ENCODE results near the gene ZNF528.

Gene ZNF528

DNA sequence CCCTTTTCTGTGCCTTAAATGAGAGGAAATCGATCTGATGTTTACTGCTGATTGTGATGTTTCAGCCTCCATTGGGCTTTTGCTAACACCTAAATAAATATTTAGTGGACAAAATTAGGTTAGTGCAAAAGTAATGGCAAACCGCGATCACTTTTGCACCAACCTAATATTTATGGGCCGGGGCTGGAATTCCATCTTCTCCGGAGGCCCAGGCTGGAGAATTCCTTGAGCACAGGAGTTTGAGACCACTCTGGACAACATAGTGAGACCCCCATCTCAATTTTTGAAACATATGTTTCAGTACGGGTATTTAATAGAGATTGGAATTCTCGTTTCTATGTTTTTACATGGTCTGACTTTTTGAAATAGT lies 27.3 kb upstream of the ZNF528 start:
- TF ChIP-seq TCF12 (IDR thresholded peaks at IDR 0.05; ENCODE audit: low read depth) = no peak
- no peak for TF ChIP-seq EGR1 (IDR thresholded peaks at IDR 0.05)
- TF ChIP-seq, protein P1, sequence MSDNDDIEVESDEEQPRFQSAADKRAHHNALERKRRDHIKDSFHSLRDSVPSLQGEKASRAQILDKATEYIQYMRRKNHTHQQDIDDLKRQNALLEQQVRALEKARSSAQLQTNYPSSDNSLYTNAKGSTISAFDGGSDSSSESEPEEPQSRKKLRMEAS (IDR thresholded peaks at IDR 0.05) = no peak
- TF ChIP-seq, protein P2, sequence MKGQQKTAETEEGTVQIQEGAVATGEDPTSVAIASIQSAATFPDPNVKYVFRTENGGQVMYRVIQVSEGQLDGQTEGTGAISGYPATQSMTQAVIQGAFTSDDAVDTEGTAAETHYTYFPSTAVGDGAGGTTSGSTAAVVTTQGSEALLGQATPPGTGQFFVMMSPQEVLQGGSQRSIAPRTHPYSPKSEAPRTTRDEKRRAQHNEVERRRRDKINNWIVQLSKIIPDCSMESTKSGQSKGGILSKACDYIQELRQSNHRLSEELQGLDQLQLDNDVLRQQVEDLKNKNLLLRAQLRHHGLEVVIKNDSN (IDR thresholded peaks at IDR 0.05) = no peak
- no peak for TF ChIP-seq FOXM1 (IDR thresholded peaks at IDR 0.05; ENCODE audit: borderline replicate concordance, low read depth)
- no peak for TF ChIP-seq EP300 (IDR thresholded peaks at IDR 0.05; ENCODE audit: borderline replicate concordance)
- no peak for TF ChIP-seq YY1 (IDR thresholded peaks at IDR 0.05; ENCODE audit: low read depth)
- no peak for TF ChIP-seq TAF1 (IDR thresholded peaks at IDR 0.05; ENCODE audit: low read depth)
- no peak for TF ChIP-seq NFIC (IDR thresholded peaks at IDR 0.05)
- no peak for TF ChIP-seq CREB1 (IDR thresholded peaks at IDR 0.05; ENCODE audit: low read depth)
- no peak for TF ChIP-seq ZBTB7A (IDR thresholded peaks at IDR 0.05; ENCODE audit: low read depth)
- TF ChIP-seq CEBPB (IDR thresholded peaks at IDR 0.05) = no peak
- TF ChIP-seq TEAD4 (IDR thresholded peaks at IDR 0.05) = no peak
- TF ChIP-seq RAD21 (IDR thresholded peaks at IDR 0.05; ENCODE audit: low read depth) = no peak
- TF ChIP-seq, protein P3, sequence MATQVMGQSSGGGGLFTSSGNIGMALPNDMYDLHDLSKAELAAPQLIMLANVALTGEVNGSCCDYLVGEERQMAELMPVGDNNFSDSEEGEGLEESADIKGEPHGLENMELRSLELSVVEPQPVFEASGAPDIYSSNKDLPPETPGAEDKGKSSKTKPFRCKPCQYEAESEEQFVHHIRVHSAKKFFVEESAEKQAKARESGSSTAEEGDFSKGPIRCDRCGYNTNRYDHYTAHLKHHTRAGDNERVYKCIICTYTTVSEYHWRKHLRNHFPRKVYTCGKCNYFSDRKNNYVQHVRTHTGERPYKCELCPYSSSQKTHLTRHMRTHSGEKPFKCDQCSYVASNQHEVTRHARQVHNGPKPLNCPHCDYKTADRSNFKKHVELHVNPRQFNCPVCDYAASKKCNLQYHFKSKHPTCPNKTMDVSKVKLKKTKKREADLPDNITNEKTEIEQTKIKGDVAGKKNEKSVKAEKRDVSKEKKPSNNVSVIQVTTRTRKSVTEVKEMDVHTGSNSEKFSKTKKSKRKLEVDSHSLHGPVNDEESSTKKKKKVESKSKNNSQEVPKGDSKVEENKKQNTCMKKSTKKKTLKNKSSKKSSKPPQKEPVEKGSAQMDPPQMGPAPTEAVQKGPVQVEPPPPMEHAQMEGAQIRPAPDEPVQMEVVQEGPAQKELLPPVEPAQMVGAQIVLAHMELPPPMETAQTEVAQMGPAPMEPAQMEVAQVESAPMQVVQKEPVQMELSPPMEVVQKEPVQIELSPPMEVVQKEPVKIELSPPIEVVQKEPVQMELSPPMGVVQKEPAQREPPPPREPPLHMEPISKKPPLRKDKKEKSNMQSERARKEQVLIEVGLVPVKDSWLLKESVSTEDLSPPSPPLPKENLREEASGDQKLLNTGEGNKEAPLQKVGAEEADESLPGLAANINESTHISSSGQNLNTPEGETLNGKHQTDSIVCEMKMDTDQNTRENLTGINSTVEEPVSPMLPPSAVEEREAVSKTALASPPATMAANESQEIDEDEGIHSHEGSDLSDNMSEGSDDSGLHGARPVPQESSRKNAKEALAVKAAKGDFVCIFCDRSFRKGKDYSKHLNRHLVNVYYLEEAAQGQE (IDR thresholded peaks at IDR 0.05; ENCODE audit: low read depth) = no peak

DNA sequence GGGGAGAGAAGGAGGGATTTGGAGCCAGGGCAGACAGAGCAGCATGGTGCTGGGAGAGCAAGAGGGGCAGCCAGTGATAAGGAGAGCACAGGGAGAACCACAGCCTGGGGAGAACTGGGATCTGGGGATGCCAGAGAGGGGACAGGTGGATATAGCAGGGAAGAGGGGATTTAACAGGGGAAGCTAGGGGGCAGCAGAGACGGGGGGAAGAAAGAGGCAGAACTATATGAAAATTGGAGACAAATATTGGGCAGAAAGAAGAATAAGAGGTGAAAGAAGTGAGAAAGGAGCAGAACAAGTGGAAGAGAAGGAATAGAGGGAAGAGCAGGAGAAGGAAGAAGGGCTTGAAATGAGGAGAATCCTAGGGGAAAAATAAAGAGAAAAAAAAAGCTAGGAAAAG lies 6.5 kb upstream of the ZNF528 start:
- TF ChIP-seq CREB1 (IDR thresholded peaks at IDR 0.05; ENCODE audit: low read depth) = no peak
- no peak for TF ChIP-seq ZBTB7A (IDR thresholded peaks at IDR 0.05; ENCODE audit: low read depth)
- TF ChIP-seq FOXM1 (IDR thresholded peaks at IDR 0.05; ENCODE audit: borderline replicate concordance, low read depth) = no peak
- TF ChIP-seq NFIC (IDR thresholded peaks at IDR 0.05) = no peak
- no peak for TF ChIP-seq TCF12 (IDR thresholded peaks at IDR 0.05; ENCODE audit: low read depth)
- no peak for TF ChIP-seq CEBPB (IDR thresholded peaks at IDR 0.05)
- no peak for TF ChIP-seq EGR1 (IDR thresholded peaks at IDR 0.05)
- TF ChIP-seq, protein P3 (IDR thresholded peaks at IDR 0.05; ENCODE audit: low read depth) = no peak
- no peak for TF ChIP-seq RAD21 (IDR thresholded peaks at IDR 0.05; ENCODE audit: low read depth)
- TF ChIP-seq, protein P1 (IDR thresholded peaks at IDR 0.05) = no peak
- TF ChIP-seq EP300 (IDR thresholded peaks at IDR 0.05; ENCODE audit: borderline replicate concordance) = no peak
- TF ChIP-seq TEAD4 (IDR thresholded peaks at IDR 0.05) = no peak
- no peak for TF ChIP-seq TAF1 (IDR thresholded peaks at IDR 0.05; ENCODE audit: low read depth)
- TF ChIP-seq, protein P2 (IDR thresholded peaks at IDR 0.05) = no peak
- TF ChIP-seq YY1 (IDR thresholded peaks at IDR 0.05; ENCODE audit: low read depth) = no peak

DNA sequence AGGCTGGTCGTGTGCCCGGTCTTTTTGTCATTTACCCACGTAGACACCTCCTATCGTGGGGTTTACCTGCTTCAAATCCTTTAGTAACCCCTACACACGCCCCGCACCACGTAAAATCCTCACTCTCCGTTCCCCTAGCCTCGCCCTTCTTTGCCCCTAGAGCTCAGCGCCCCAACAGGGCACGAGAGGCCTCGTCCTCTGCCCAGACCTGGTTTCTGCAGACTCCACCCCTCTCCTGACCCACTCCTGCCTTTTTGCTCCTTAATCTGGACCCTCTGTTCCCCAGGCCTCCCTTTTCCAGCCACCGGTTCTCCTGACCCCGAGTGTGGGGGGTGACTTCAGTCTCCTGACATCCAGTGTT lies 412 bp downstream of the ZNF528 start:
- TF ChIP-seq, protein P2 (IDR thresholded peaks at IDR 0.05) = no peak
- no peak for TF ChIP-seq EGR1 (IDR thresholded peaks at IDR 0.05)
- TF ChIP-seq TAF1 (IDR thresholded peaks at IDR 0.05; ENCODE audit: low read depth) = no peak
- no peak for TF ChIP-seq YY1 (IDR thresholded peaks at IDR 0.05; ENCODE audit: low read depth)
- no peak for TF ChIP-seq FOXM1 (IDR thresholded peaks at IDR 0.05; ENCODE audit: borderline replicate concordance, low read depth)
- no peak for TF ChIP-seq TEAD4 (IDR thresholded peaks at IDR 0.05)
- no peak for TF ChIP-seq CEBPB (IDR thresholded peaks at IDR 0.05)
- no peak for TF ChIP-seq ZBTB7A (IDR thresholded peaks at IDR 0.05; ENCODE audit: low read depth)
- TF ChIP-seq TCF12 (IDR thresholded peaks at IDR 0.05; ENCODE audit: low read depth) = no peak
- TF ChIP-seq, protein P3 (IDR thresholded peaks at IDR 0.05; ENCODE audit: low read depth) = no peak
- TF ChIP-seq, protein P1 (IDR thresholded peaks at IDR 0.05) = no peak
- no peak for TF ChIP-seq NFIC (IDR thresholded peaks at IDR 0.05)

DNA sequence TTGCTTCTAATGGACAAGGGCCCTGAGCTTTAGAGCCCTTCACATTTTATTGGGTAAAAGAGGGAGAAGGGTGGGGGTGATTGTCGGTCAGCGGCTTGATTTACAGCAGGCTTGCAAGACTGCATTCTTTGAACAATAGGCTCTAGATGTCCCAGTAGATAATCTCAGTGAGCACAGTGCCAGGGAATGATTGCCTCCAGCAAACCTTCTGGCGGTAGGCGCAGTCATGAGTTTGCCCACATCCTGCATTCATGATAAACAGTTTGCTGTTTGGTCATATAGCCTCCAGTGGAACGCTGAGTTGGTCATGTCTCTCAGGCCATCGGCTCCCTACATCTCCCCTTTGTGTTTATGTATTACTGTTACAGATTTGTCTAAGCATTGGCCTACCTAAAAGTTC lies 12.6 kb downstream of the ZNF528 start:
- TF ChIP-seq CEBPB (IDR thresholded peaks at IDR 0.05) = no peak
- TF ChIP-seq, protein P3 (IDR thresholded peaks at IDR 0.05; ENCODE audit: low read depth) = no peak
- TF ChIP-seq YY1 (IDR thresholded peaks at IDR 0.05; ENCODE audit: low read depth) = no peak
- TF ChIP-seq RAD21 (IDR thresholded peaks at IDR 0.05; ENCODE audit: low read depth) = no peak
- TF ChIP-seq TCF12 (IDR thresholded peaks at IDR 0.05; ENCODE audit: low read depth) = no peak
- no peak for TF ChIP-seq TEAD4 (IDR thresholded peaks at IDR 0.05)
- TF ChIP-seq TAF1 (IDR thresholded peaks at IDR 0.05; ENCODE audit: low read depth) = no peak
- TF ChIP-seq, protein P2 (IDR thresholded peaks at IDR 0.05) = no peak
